NCI-H2227 (cell line): ENCODE results near the gene TRIM71.
"Not testable (repeated sequence)": the region's sequence is repeated elsewhere in the genome, so short reads cannot be mapped to it uniquely, and the experiment has no call there.

Experiments
- DNase-seq: peaks from one replicate; lab custom pipeline; 2025; ENCODE audit not compliant: unreplicated experiment; lab: John Stamatoyannopoulos, UW

TRIM71 gene

DNA sequence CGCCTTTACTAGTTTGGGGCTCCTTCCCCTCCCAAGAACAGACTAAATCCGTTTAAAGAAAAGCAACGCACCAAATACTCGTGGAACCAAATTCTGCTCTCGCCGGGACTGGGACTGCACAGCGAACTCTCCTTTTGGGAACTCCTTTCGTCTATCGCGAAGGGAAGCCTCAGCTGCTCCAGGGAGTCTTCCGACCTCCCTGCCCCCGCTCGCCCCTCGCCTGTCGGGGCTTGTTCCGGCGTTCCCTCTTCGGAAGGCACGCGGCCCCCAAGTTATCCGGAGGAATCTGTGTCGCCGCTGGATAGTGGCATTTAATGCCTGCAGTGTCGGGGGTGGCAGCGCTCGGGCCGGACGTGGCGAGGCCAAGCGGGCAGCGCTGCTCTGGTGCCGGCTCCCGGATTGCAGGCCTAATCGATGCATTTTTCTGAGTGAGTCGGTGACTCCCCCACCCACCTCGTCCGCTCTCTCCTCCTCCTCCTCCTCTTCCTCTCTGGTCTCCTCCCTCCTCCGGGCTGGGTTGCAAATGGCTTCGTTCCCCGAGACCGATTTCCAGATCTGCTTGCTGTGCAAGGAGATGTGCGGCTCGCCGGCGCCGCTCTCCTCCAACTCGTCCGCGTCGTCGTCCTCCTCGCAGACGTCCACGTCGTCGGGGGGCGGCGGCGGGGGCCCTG, at the start of gene TRIM71:
TSS of gene TRIM71 (plus strand) at position 440 of the 671 bp plus-strand sequence. CDS start at position 524, 84 bp downstream.
- DNase-seq, result peak; percentile 47

DNA sequence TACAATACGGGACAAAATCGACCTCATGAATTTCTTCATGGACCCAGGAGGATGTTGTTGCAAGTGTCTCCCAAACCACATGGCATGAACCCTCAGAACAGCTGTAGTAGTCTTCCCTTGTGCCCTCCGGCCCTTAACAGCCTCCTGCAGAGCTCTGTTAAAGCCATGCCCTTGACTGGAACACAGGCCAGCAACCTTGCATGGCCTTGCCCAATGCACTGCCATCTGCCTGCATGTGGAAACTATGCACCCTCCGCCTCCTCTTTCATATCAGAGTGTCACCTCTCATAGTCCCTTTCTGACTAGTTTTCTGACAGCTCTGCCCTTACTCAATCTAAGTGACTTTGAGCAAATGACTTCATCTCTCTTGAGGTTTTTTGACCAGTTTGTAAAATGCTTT, 39.4 kb upstream of the TRIM71 start:
- DNase-seq, result no peak

DNA sequence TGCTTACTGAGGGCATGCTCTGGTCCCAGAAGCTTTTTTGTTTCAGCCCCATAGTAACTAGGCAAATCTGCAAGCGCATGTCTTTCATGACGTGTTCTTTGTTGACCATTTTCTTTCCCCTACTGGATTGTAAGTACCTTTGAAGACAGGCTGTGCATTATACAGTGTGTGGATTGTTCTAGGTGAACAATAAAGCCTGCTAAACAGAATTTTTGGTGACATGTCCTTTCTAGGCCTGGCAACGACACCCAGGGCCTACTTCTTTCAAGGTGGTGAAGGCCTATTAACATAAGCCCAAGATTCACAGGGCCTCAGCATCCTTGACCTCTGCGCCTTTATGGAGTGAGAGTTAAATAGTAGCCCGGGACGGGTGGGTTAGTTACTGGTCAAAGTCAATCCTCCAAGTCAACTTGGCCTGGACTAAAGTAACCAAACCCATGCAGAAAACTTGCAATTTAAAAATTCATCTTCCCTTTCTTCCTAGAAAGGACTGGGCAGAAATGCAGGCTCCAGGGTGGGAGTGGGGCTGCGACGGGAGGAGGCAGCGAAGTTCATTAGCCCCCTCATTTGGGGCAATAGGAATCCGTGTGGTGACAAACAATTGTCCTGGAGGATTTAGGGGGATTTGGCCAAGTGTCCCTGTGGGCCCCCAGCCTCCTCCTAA, 37.6 kb upstream of the TRIM71 start:
- no peak for DNase-seq

DNA sequence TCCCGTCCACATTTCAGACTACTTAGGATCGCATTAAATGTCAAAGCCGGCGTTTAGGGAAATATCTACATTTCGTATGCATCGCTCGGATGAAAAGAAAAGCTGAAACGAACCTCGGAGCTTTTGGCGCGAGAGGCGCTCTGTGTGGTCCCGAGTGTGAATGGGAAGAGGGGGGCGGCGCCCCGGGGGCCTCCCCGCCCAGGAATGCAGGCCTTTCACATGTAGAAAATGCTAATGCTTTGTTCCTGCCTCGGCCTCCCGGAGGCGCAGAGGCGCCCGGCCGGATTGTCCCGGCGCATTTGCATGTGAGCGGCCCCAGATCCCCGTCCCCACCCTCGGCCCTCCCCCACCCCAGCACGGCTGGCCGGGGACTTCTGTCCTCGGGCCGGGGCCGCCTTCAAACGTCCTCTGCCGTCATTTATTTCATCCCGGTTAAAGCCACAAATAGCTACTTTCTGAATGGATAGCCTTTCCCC, 37.0 kb upstream of the TRIM71 start:
- DNase-seq, result peak; percentile 42

DNA sequence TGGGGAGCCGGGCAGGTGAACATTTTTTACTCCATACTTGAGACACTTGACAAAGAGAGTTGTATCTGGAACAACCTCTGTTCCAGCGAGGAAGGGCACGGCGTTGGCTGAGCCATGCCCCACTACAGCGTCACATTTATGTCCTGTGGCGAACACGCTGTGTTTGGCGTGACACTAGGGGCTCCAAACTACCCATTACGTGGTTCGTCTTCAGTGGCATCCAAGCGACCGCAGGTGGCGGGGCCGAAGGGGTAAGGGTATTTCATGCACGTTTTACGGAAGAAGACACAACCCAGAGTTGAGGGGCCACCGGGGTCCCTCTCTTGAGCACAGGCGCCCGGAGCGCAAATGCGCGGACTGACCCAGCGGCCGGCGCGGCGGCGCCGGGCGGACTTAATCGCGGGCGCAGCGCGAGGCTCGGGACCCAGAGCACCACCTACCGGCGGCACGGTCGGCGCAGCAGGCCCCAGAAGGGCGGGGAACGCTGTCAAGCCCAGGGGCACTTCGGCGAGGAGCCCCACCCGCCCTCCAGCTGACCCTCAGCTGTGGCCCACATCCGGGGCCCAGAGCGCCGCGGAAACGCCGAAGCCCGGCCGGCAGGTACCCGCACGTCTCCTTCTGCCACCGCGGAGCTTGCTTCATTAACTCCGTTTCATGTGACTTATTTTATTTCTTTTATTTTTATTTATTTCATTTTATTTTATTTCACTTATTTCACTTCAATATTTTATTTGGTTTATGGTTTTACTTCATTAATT, 36.4 kb upstream of the TRIM71 start:
- DNase-seq, result peak; percentile 81

DNA sequence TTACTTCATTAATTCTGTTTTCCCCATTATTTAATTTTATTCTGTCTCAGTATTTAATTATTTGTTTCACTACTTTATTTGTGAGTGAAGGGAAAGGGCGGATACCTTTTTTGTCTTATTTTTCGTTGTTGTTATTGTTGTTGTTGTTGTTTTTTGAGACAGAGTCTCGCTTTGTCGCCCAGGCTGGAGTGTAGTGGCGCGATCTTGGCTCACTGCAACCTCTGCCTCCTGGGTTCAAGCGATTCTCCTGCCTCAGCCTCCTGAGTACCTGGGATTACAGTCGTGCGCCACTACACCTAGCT, 35.9 kb upstream of the TRIM71 start:
- not testable (repeated sequence) for DNase-seq

DNA sequence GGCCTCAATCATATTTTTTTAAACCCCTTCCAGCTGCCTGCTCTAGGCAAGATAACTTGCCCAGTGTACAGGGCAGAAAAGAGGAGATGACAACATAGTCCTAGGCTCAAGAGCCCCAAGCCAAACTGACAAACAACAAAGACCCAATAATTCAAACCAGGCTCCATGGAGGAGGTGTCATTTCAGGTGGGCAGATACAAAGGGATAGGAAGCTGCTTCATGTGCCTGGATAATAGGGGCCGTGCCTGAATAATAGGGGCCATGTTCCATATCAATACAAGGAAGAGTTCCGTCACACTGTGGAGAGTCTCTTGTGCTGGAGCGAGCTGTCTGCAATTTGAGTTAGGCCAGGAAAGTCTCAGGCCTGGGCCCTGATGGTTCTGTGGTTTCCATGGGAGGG, 35.4 kb upstream of the TRIM71 start:
- no peak for DNase-seq

DNA sequence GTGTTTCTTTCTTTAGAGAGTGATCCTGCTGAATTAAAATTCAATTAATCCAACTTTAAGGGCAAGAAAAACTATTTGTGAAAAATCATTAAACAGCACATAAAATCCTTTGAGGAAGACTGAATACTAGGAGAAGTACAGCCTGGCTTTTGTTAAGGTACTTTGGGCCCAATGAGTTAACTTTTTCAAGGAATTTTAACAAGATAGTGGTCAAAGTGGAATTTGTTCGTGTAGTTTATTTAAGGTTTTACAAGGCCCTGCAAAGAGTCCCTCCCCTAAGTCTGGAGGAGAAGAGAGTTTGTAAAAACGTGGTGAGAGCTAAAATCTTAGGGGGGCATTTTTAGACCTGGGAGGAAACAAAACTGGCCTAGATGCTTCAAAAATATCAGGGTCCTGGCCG, 26.0 kb upstream of the TRIM71 start:
- DNase-seq, result no peak

DNA sequence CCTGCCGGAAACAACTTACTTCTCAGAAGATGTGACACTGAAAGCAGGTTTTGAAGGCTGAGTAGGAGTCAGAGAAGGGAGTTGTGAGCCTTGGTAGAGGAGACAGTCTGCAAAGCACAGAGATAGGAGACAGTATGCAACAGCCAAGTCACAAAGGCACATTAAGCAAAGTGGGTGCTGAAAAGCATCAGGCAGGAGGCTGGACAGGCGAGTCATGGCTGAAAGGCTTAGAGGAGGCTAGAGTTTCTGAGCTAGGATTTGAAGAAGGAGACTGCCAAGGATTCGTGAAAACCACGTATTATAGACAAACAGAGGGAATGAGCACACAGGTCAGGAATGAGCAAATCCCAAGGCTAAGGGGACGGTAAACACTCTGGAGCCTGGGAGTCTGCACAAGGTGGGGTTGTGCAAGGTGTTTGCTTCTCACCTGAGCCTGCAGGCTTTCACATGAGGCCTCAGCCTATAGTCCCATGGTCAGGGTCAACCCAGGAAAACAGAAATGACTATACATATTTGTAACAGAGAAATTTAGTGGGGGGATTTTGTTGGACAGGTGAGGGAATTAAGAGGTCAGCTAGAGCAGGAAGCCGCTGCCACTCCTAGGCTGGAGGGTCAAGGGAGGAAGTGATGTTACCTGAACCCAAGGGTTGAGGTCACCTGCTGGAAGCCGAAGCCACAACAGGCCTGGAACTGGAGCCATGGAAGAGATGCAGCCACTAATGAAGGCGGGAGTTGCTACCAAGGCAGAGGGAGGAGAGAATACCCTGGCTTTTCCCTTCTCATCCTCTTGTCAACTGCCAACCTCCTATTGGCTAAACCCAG, 23.1 kb upstream of the TRIM71 start:
- no peak for DNase-seq

DNA sequence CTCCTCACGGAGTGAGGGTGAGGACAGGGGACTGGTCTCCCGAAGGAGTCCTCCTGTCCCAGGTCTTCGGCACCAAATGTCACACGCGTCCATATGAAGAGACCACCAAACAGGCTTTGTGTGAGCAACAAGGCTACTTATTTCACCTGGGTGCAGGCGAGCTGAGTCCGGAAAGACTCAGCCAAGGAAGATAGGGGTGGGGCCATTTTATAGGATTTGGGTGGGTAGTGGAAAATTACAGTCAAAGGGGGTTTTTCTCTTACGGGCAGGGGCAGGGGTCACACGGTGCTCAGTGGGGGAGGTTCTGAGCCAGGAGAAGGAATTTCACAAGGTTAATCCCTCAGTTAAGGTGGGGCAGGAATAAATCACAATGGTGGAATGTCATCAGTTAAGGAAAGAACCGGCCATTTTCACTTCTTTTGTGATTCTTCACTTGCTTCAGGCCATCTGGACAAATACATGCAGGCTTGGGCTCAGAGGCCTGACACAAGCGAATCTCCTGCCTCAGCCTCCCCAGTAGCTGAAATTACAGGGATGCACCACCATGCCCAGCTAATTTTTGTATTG, 21.3 kb upstream of the TRIM71 start:
- DNase-seq, result not testable (repeated sequence)

DNA sequence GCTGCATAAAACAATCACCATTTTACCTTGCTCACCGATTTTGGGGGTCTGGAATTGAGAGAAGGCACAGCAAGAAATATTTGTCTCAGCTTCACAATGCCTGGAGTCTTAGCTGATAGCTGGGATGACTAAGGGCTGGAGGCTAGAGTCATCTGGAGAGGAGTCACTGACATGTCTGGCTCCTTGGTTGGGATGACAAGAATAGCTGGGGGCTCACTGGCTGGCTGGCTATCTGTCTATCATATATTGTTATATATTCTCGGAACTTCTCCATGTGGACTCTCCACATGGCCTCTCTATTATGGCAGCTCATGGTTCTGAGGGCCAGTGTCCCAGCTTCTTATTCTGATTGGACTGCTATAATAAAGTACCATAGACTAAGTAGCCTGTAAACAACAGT, 20.0 kb upstream of the TRIM71 start:
- no peak for DNase-seq

DNA sequence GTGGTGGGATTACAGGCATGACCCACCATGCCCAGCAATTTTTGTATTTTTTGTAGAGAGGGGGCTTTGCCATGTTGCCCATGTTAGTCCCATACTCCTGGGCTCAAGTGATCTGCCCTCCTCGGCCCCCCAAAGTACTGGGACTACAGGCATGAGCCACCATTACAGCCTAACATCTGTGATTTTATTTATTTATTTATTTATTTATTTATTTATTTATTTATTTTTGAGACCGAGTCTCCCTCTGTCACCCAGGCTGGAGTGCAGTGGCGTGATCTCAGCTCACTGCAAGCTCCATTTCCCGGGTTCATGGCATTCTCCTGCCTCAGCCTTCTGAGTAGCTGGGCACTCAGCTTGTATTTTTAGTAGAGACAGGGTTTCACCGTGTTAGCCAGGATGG, 16.4 kb upstream of the TRIM71 start:
- not testable (repeated sequence) for DNase-seq

DNA sequence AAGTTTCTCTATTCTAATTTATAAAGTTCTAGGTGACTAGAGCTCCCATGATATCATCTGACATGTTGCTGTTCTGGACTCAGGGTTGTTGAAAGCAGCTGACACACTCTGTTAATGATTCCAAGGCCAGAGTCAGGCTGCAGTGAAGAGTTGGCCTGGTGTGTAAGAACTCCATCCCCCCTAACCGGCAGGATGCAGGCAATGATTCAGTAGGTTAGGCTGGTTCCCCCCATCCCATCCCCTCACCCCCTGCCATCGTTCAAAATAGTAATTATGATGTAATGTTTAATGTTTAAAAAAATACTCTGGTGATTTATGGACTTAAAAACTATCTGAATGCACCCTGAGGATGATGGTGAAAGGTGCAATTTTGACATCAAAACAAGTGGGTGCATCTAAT, 4.6 kb upstream of the TRIM71 start:
- peak; percentile 35 for DNase-seq

DNA sequence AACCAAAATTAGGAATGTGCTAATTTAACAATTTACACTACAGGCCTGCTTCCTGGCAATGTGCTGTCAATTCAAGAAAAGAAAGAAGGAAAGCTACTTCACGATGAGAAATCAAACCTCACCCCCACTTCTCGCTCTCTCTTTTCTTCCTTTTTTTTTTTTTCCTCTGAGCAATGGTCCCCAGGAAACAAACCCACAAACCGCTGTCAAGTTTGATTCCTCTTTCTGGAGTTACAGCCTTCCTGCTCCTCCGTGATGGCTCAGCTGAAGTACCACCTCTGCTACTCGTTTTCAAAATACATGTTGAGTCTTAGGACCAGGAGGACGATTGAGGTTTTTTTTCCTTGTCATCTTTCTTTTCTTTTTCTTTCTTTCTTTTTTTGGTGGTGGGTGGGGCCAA, 3.4 kb upstream of the TRIM71 start:
- no peak for DNase-seq

DNA sequence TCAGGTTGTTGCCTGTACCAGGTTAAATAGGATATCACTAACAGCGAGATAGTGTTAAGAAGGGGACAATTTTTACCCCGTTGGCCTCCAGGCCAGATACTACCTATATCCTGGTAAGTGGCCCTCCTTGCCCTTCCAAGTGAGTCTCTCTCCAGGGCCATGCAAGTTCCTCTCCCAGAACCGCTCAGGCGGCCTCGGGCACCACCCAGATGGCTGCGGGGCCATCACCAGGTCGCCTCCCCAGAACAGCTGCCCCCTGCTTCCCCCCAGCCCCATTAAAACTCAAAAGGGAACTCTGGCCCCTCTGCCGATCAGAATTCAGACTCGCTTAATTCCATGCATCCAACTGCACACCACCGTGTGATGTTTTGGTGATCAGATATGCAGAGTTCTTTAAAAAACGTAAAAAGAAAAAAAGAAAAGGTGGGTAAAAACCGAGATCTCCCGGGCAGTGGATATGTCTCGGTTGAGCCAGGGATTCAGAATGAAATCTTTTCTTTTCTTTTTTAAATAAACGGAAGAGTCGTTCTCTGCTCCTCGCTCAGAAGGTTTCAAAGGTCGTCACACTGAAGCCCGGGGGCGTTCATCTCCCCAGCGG, 1.9 kb upstream of the TRIM71 start:
- no peak for DNase-seq

DNA sequence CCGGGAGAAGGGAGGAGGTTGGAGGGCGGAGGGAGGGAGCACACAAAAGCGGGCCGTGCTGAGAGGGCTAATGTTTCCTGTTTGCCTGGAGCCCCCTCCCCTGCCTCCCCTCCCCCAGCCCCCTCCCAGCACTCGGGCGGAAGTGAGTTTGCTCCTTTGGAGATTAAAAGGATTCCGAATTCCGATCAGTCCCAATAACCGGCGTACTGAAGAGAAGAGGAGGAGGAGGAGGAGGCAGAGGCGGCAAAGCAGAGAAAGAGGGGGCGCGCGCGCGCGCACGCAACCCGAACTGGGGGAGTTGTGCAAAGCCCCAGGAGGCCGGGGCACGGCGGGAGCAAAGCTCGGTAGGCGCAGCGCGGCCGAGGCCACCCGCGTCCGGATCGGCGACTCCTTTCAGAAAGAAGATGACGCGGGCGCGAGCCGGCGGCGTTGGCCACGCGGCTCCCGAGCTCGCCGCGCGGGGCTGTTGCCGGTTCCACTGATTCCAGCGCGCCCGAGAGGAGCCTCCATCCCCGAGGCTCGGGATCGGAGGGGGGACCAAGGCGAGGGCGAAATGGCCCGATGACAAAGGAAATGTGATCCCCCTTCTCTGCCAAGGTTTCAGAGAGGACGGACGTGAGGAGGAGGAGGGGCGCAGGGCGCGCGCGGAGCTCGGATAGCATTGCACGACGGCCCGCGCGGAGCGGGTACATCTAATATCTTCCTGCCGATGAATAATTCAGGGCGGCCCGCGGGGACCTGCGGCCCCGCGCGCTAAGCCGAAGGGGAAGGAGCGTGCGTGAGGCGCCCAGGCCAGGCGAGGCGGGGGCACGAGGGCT, 1.1 kb upstream of the TRIM71 start:
- DNase-seq, result peak; percentile 42

DNA sequence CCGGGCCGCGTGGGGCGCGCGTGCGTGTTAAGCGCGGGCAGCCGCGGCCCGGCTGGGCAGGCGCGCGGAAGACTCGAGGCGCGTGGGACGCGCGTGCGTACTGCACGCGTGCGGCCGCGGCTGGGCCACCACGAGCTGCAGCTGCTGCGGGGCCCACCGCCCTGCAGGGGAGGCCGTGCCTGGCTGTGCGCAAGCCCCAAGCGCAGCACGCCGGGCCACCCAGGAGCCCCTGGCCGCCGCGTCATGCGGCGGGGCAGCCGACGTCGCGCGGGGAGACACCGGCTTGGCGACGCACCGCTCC, 590 bp upstream of the TRIM71 start:
- DNase-seq, result peak; percentile 42

DNA sequence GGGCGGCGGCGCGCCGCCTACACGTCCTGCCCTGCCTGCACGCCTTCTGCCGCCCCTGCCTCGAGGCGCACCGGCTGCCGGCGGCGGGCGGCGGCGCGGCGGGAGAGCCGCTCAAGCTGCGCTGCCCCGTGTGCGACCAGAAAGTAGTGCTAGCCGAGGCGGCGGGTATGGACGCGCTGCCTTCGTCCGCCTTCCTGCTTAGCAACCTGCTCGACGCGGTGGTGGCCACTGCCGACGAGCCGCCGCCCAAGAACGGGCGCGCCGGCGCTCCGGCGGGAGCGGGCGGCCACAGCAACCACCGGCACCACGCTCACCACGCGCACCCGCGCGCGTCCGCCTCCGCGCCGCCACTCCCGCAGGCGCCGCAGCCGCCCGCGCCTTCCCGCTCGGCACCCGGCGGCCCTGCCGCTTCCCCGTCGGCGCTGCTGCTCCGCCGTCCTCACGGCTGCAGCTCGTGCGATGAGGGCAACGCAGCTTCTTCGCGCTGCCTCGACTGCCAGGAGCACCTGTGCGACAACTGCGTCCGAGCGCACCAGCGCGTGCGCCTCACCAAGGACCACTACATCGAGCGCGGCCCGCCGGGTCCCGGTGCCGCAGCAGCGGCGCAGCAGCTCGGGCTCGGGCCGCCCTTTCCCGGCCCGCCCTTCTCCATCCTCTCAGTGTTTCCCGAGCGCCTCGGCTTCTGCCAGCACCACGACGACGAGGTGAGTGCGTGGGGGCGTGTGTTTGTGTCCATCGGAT, 602 bp downstream of the TRIM71 start:
- peak; percentile 47 for DNase-seq

DNA sequence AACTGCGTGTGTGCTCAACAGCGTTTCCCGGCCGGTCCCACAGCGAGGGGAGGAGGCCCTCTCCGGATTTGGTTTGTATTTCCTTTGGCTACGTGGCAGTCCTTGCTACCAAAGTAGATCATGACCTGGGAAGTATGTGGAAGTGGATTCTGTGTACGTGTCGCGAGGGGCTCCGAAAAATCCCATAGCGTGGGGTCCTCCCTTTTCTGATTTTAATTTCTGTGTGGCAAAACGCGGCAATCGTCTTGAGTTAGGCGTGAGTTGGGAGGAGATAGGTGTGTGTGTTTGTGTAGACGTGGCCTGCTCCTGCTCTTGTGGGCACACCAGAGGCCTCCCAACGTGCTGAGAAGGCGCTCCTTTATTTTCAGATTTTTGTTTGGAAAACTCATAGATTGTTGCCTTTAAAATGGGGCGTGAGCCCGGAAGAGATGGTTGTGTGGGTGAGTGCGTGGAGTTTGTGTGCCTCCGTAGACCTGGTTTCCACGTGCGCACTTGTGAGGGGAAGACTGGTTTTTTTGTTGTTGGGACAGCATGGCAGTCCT, 1.2 kb downstream of the TRIM71 start:
- DNase-seq, result no peak
